Lower leg skin (tissue), 3 donors: ENCODE data around the gene CAMTA1.

ENCODE experiments used
- CTCF ChIP-seq, 3 donors: fragments of 450-650 bp; IDR thresholded peaks; one replicate each; pipeline ENCODE4 v1.5.1; 2016; ENCODE audit warnings: antibody characterized with exemption in 3 of 3, mild to moderate bottlenecking in 3 of 3, moderate library complexity in 2 of 3
- POLR2A ChIP-seq, 2 donors: fragments of 450-650 bp; IDR thresholded peaks; one replicate each; pipeline ENCODE4 v1.6.1; 2016 to 2017; ENCODE audit warnings: antibody characterized with exemption in 2 of 2, mild to moderate bottlenecking in 1 of 2, moderate library complexity in 1 of 2

GRCh38 chr1:7483634-7484383, 698.6 kb downstream of the CAMTA1 start:
- TF ChIP-seq POLR2A (IDR thresholded peaks at IDR 0.05), result no peak
- no peak for TF ChIP-seq CTCF (IDR thresholded peaks at IDR 0.05)
